IMR-90 (cell line): Measurements from ENCODE around the gene OTUD7B. TPM values are rescaled to one million over a fixed set of nuclear protein-coding genes. Genes with fewer than 3 reads are reported as not detected.

Source experiments
- ATAC-seq: fragments of 200-7000 bp; cut with Tn5 transposase; 2 replicates; pipeline ENCODE4 v1.9.1; 2020; ENCODE audit warnings: low read depth, mild to moderate bottlenecking, moderate library complexity
- BruUV-seq: library from RNA; stranded (reverse); fragments of 400-500 nt; replicated peaks from 2 replicates; lab custom pipeline; 2021; lab: Mats Ljungman, UMichigan
- CTCF ChIA-PET: fragments of 300-600 bp; formaldehyde crosslinking; extraction: SDS; loops from one replicate; lab custom pipeline; 2021; ENCODE audit warnings: antibody characterized with exemption; lab: Yijun Ruan, JAX
- POLR2A ChIA-PET: fragments of 300-600 bp; sonication (Branson Sonifier 250); formaldehyde crosslinking; loops from one replicate; lab custom pipeline; 2022; ENCODE audit warnings: antibody characterized with exemption; ENCODE audit not compliant: unreplicated experiment; lab: Charles Lee
- DNase-seq: peaks from one replicate; pipeline ENCODE4 v3.0.0; 2013
- H2AFZ ChIP-seq: replicated peaks from 2 replicates; pipeline ENCODE3; 2013; ENCODE audit warnings: low read length, mild to moderate bottlenecking; ENCODE audit not compliant: poor library complexity
- H2AK5ac ChIP-seq: 2 replicates; pipeline ENCODE4 v1.6.1; 2013; ENCODE audit warnings: low read depth, low read length, inconsistent platforms
- H2AK9ac ChIP-seq: replicated peaks from 2 replicates; pipeline ENCODE3; 2013; ENCODE audit warnings: mild to moderate bottlenecking, low read depth, low read length, moderate library complexity; ENCODE audit not compliant: poor library complexity
- H2BK120ac ChIP-seq: 2 replicates; pipeline ENCODE4 v1.6.1; 2013; ENCODE audit warnings: low read depth, low read length, inconsistent platforms
- H2BK15ac ChIP-seq: 3 replicates; pipeline ENCODE4 v1.6.1; 2013; ENCODE audit warnings: low read depth, low read length, inconsistent platforms
- H2BK20ac ChIP-seq: 2 replicates; pipeline ENCODE4 v1.6.1; 2013; ENCODE audit warnings: low read depth, mild to moderate bottlenecking, inconsistent platforms, low read length, moderate library complexity
- H2BK5ac ChIP-seq: 2 replicates; pipeline ENCODE4 v1.6.1; 2013; ENCODE audit warnings: mild to moderate bottlenecking, low read depth, low read length, inconsistent platforms; ENCODE audit not compliant: poor library complexity, severe bottlenecking
- H3K14ac ChIP-seq: replicated peaks from 2 replicates; pipeline ENCODE4 v1.6.1; 2013; ENCODE audit warnings: low read depth, low read length, inconsistent platforms
- H3K18ac ChIP-seq: 2 replicates; pipeline ENCODE4 v1.6.1; 2013; ENCODE audit warnings: low read depth, low read length, control low read depth
- H3K23ac ChIP-seq: 2 replicates; pipeline ENCODE4 v1.6.1; 2013; ENCODE audit warnings: low read depth, low read length, inconsistent platforms
- H3K27ac ChIP-seq: 2 replicates; pipeline ENCODE4 v1.5.1; 2013; ENCODE audit warnings: mild to moderate bottlenecking, control low read depth, low read length; ENCODE audit not compliant: insufficient read depth
- H3K27me3 ChIP-seq: 2 replicates; pipeline ENCODE4 v1.6.1; 2013; ENCODE audit warnings: low read length; ENCODE audit not compliant: control insufficient read depth, insufficient read depth
- H3K36me3 ChIP-seq: 2 replicates; pipeline ENCODE4 v1.6.1; 2013; ENCODE audit warnings: low read length, mixed read lengths; ENCODE audit not compliant: control insufficient read depth, insufficient read depth
- H3K4ac ChIP-seq: 2 replicates; pipeline ENCODE4 v1.6.1; 2013; ENCODE audit warnings: low read depth, low read length, inconsistent platforms
- H3K4me1 ChIP-seq: 2 replicates; pipeline ENCODE4 v1.6.1; 2013; ENCODE audit warnings: low read length, mixed read lengths; ENCODE audit not compliant: control insufficient read depth, insufficient read depth
- H3K4me2 ChIP-seq: 2 replicates; pipeline ENCODE4 v1.6.1; 2013; ENCODE audit warnings: low read depth, mild to moderate bottlenecking, control low read depth, low read length, moderate library complexity
- H3K4me3 ChIP-seq: 2 replicates; pipeline ENCODE4 v1.5.1; 2013; ENCODE audit warnings: low read depth, mild to moderate bottlenecking, control low read depth, low read length, moderate library complexity; ENCODE audit not compliant: insufficient read depth
- H3K56ac ChIP-seq: 2 replicates; pipeline ENCODE4 v1.6.1; 2013; ENCODE audit warnings: low read length, inconsistent platforms; ENCODE audit not compliant: insufficient read depth; ENCODE audit errors: extremely low read depth
- H3K79me1 ChIP-seq, 2 experiments: 2 replicates each; pipeline ENCODE4 v1.6.1; 2013; ENCODE audit warnings: low read length in 2 of 2, inconsistent platforms in 1 of 2, low read depth in 1 of 2
- H3K9ac ChIP-seq: 2 replicates; pipeline ENCODE4 v1.6.1; 2013; ENCODE audit warnings: low read depth, low read length, control low read depth
- H3K9me1 ChIP-seq: 2 replicates; pipeline ENCODE4 v1.6.1; 2013; ENCODE audit warnings: low read length, inconsistent platforms; ENCODE audit not compliant: insufficient read depth
- H3K9me3 ChIP-seq: 2 replicates; pipeline ENCODE4 v1.6.1; 2013; ENCODE audit warnings: low read length; ENCODE audit not compliant: control insufficient read depth, insufficient read depth
- H4K20me1 ChIP-seq: 2 replicates; pipeline ENCODE4 v1.6.1; 2013; ENCODE audit warnings: low read length, inconsistent platforms; ENCODE audit not compliant: insufficient read depth
- H4K5ac ChIP-seq: 2 replicates; pipeline ENCODE4 v1.6.1; 2013; ENCODE audit warnings: mild to moderate bottlenecking, low read depth, low read length, control low read depth
- H4K8ac ChIP-seq, 2 experiments: 2 replicates each; pipeline ENCODE4 v1.6.1; 2013; ENCODE audit warnings: low read depth in 2 of 2, low read length in 2 of 2, control low read depth in 1 of 2, inconsistent platforms in 1 of 2
- H4K91ac ChIP-seq: 2 replicates; pipeline ENCODE4 v1.6.1; 2013; ENCODE audit warnings: low read depth, low read length, inconsistent platforms; ENCODE audit not compliant: insufficient read depth
- BHLHE40 ChIP-seq: fragments of 150-350 bp; IDR thresholded peaks from 2 replicates; pipeline ENCODE4 v1.6.1; 2016; ENCODE audit warnings: mild to moderate bottlenecking, low read depth, low read length
- CEBPB ChIP-seq: IDR thresholded peaks from 2 replicates; pipeline ENCODE4 v1.6.1; 2012; ENCODE audit warnings: low read depth, low read length, improper control_type of control experiment
- CHD1 ChIP-seq: IDR thresholded peaks from 2 replicates; pipeline ENCODE4 v1.6.1; 2012; ENCODE audit warnings: low read depth, low read length, improper control_type of control experiment
- ELK1 ChIP-seq: fragments of 150-350 bp; IDR thresholded peaks from 2 replicates; pipeline ENCODE4 v1.6.1; 2016; ENCODE audit warnings: low read depth, mild to moderate bottlenecking, low read length, moderate library complexity, borderline replicate concordance
- FOS ChIP-seq: fragments of 150-350 bp; IDR thresholded peaks from 2 replicates; pipeline ENCODE4 v1.6.1; 2016; ENCODE audit warnings: low read depth, low read length
- MAFK ChIP-seq: IDR thresholded peaks from 2 replicates; pipeline ENCODE4 v1.6.1; 2012; ENCODE audit warnings: low read depth, low read length, improper control_type of control experiment
- MAZ ChIP-seq: IDR thresholded peaks from 2 replicates; pipeline ENCODE4 v1.6.1; 2012; ENCODE audit warnings: low read depth, mild to moderate bottlenecking, low read length, improper control_type of control experiment, moderate library complexity, borderline replicate concordance
- POLR2A ChIP-seq: IDR thresholded peaks from 2 replicates; pipeline ENCODE4 v1.6.1; 2012; ENCODE audit warnings: mild to moderate bottlenecking, low read depth, low read length
- RAD21 ChIP-seq: IDR thresholded peaks from 2 replicates; pipeline ENCODE4 v1.6.1; 2012; ENCODE audit warnings: low read length, improper control_type of control experiment
- RCOR1 ChIP-seq: IDR thresholded peaks from 2 replicates; pipeline ENCODE4 v1.6.1; 2012; ENCODE audit warnings: mild to moderate bottlenecking, low read length, improper control_type of control experiment; ENCODE audit not compliant: insufficient replicate concordance
- RFX5 ChIP-seq: IDR thresholded peaks from 2 replicates; pipeline ENCODE4 v1.8.0; 2012; ENCODE audit warnings: low read depth, mild to moderate bottlenecking, low read length, moderate library complexity
- SMC3 ChIP-seq: fragments of 150-350 bp; IDR thresholded peaks from 2 replicates; pipeline ENCODE4 v1.6.1; 2016; ENCODE audit warnings: low read depth, mild to moderate bottlenecking, antibody characterized with exemption, low read length, moderate library complexity
- WGBS, 2 experiments: methylation state at CpG; one replicate each; pipeline versions ENCODE4 v1.1.5 to v1.1.7; 2013; ENCODE audit warnings: missing lambda C conversion rate in 2 of 2; ENCODE audit not compliant: insufficient read length in 1 of 2; ENCODE audit errors: extremely low coverage in 2 of 2; 5-methylcytosine and 5-hydroxymethylcytosine counted together
- dilution Hi-C: fragments of 300-500 bp; cut with HindIII; formaldehyde crosslinking; loops from one replicate; pipeline ENCODE4 v1.14.3; 2018; ENCODE audit warnings: low sequenced_read_pairs; ENCODE audit not compliant: unreplicated experiment
- in situ Hi-C: fragments of 300-500 bp; cut with MboI; formaldehyde crosslinking; loops from 3 replicates; pipeline ENCODE4 v1.14.3; 2019; ENCODE audit warnings: low sequenced_read_pairs, inconsistent platforms, mixed read lengths
- intact Hi-C: fragments of 100-400 bp; cut with micrococcal nuclease; formaldehyde crosslinking; loops from 2 replicates; pipeline ENCODE4 v1.10.0; 2022
- polyA plus RNA-seq, 3 experiments: library from polyadenylated mRNA; depleted of rRNA; stranded (reverse); fragments of >200 nt; gene quantifications; 2 replicates each; pipeline ENCODE4 v1.2.3, GENCODE V29; 2012; ENCODE audit warnings: low replicate concordance in 1 of 3
- total RNA-seq: library from RNA; depleted of rRNA; stranded (reverse); fragments of >200 nt; gene quantifications from 2 replicates; pipeline ENCODE4 v1.2.3, GENCODE V29; 2012
- TF ChIP-seq, protein P1 (sequence below): fragments of 150-350 bp; IDR thresholded peaks from 2 replicates; pipeline ENCODE4 v1.6.1; 2017; ENCODE audit warnings: mild to moderate bottlenecking, antibody characterized with exemption, low read length, low read depth
- TF ChIP-seq, protein P2 (sequence below): conservative IDR thresholded peaks from 2 replicates; pipeline ENCODE4 v1.5.1; 2012; ENCODE audit warnings: mild to moderate bottlenecking, low read depth, low read length, improper control_type of control experiment

OTUD7B gene
- total and polyA plus RNA-seq, 2 of the 4 experiments (the other 2 are of a cell fraction): 7.5 to 18.6 TPM

DNA sequence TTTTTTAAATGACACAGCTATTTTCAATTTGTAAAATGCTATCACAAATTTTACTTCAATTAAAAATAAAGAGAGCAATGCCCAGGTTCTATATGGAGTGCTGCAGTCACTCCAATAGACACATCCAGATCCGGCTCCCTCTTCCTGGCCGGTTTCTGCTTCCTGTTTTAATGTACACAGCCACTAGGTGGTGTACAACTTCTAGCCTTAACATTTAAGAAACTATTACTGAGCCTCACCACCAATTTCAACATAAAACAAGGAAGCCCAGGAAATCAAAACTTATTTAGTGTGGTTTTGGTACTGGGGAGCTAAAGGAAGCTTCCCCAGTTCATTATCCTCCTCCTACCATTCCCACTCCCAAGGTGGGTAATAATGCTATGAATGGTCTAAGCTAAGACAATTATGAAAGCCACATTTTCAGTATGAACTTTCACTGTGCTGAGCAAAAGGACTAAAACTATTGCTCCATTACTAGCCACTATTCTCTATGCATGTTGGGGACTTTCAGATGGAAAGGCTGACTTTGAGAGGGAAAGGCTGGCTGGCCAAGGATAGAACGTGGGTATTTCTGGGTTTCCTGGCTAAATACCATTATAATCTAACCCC, 48.4 kb downstream of the OTUD7B start:
- peak; percentile 90 for TF ChIP-seq RAD21
- TF ChIP-seq CHD1: no peak
- TF ChIP-seq, protein P1, sequence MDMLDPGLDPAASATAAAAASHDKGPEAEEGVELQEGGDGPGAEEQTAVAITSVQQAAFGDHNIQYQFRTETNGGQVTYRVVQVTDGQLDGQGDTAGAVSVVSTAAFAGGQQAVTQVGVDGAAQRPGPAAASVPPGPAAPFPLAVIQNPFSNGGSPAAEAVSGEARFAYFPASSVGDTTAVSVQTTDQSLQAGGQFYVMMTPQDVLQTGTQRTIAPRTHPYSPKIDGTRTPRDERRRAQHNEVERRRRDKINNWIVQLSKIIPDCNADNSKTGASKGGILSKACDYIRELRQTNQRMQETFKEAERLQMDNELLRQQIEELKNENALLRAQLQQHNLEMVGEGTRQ: no peak
- TF ChIP-seq FOS: no peak
- no peak for TF ChIP-seq MAZ
- TF ChIP-seq BHLHE40: no peak
- no peak for TF ChIP-seq RFX5
- peak; percentile 22; the same call in 1 of the 2 replicates for TF ChIP-seq CEBPB
- TF ChIP-seq RCOR1: no peak
- TF ChIP-seq ELK1: no peak
- TF ChIP-seq SMC3: peak; percentile 86
- no peak for TF ChIP-seq MAFK
- TF ChIP-seq POLR2A: 0 out of 2 replicates have a peak, but pooled peaks have one; percentile 25
- TF ChIP-seq, protein P2, sequence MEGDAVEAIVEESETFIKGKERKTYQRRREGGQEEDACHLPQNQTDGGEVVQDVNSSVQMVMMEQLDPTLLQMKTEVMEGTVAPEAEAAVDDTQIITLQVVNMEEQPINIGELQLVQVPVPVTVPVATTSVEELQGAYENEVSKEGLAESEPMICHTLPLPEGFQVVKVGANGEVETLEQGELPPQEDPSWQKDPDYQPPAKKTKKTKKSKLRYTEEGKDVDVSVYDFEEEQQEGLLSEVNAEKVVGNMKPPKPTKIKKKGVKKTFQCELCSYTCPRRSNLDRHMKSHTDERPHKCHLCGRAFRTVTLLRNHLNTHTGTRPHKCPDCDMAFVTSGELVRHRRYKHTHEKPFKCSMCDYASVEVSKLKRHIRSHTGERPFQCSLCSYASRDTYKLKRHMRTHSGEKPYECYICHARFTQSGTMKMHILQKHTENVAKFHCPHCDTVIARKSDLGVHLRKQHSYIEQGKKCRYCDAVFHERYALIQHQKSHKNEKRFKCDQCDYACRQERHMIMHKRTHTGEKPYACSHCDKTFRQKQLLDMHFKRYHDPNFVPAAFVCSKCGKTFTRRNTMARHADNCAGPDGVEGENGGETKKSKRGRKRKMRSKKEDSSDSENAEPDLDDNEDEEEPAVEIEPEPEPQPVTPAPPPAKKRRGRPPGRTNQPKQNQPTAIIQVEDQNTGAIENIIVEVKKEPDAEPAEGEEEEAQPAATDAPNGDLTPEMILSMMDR: peak; percentile 80
- Histone ChIP-seq H3K56ac (no peak overlapping the region), H3K9me1 (peaks cover 7% of the 10 kb centered on the region), H3K4ac (no peak overlapping the region), H3K18ac (no peak overlapping the region), H3K14ac (no peak overlapping the region), H2BK120ac (no peak overlapping the region), H3K9me3 (peaks cover 3% of the 10 kb centered on the region; the same call in 1 of the 2 replicates), H2BK20ac (no peak overlapping the region), H3K4me2 (no peak overlapping the region), H3K9ac (no peak overlapping the region), H2AK9ac (no peak overlapping the region), H4K5ac (no peak overlapping the region), H3K4me1 (peaks cover 4% of the 10 kb centered on the region), H3K79me1 (peaks cover 11 to 32% of the 10 kb centered on the region in 2 experiments), H4K20me1 (no peaks in the 10 kb centered on the region; the same call in 1 of the 2 replicates), H3K23ac (no peak overlapping the region), H2BK5ac (no peak overlapping the region), H2AFZ (no peak overlapping the region), H3K27me3 (no peaks in the 10 kb centered on the region), H4K8ac (0 out of 4 replicates have a peak overlapping the region, but pooled peaks of 1 of the 2 experiments have one; percentile 46), H2BK15ac (no peak overlapping the region), H3K4me3 (no peak overlapping the region), H4K91ac (no peak overlapping the region), H3K27ac (no peak overlapping the region), H3K36me3 (peaks cover 41% of the 10 kb centered on the region), H2AK5ac (no peak overlapping the region)
- in situ Hi-C loops: loop anchor here (5.0 kb wide), 2 partner anchors 90 to 205 kb away; no protein-coding TSS in a partner anchor
- ATAC-seq (peak; percentile 89), DNase-seq (peak; percentile 82)
- no TSS peak for BruUV-seq
- dilution Hi-C loops: no loop called here
- CTCF ChIA-PET: interaction anchor here (0.6 to 1.3 kb wide), 11 partner anchors 9 to 225 kb away, joined by 3 to 6 read pairs (median 3); partner anchors contain the start of gene OTUD7B
- WGBS, 2 experiments: no CpG with 5 or more reads among the region's 3 CpGs
- POLR2A ChIA-PET: no interaction called here
- intact Hi-C loops: loop anchor here (1.0 to 5.0 kb wide), 5 partner anchors 49 to 225 kb away; partner anchors contain the start of genes OTUD7B and VPS45
